ENCODE data around the gene BTG3. TPM values are rescaled to one million over a fixed set of nuclear protein-coding genes. Genes with fewer than 3 reads are reported as not detected.

The BTG3 gene
- total RNA-seq, 2 donors from 2014 or later, result 52.2 to 54.9 TPM

Other genes starting within 250 kb of the BTG3 start
- gene CXADR, start 99.9 kb downstream of the BTG3 start, total RNA-seq, result not detected
- 100 to 1,000 TPM in 1 of 2 donors, 10 to 100 TPM in 1; 61.0 to 101 TPM for gene C21orf91, start 206.5 kb upstream of the BTG3 start, total RNA-seq